Measurements from ENCODE around the gene NLRP12. TPM values are rescaled to one million over a fixed set of nuclear protein-coding genes. Genes with fewer than 3 reads are reported as not detected.

Gene NLRP12
- total RNA-seq, result 0.32 TPM in 1 of 2 replicates, not detected in the other

GRCh38 chr19:53824134-53824611 lies at the start of gene NLRP12:
Gene NLRP12 (minus strand): TSS chr19:53824314. CDS start chr19:53824174, 140 bp downstream.

GRCh38 chr19:53867225-53868090 lies 43.3 kb upstream of the NLRP12 start, which contains the start of gene MYADM:
Gene MYADM (plus strand): TSS chr19:53867883. CDS start chr19:53873530, 5,647 bp downstream.

Other genes starting within 250 kb of the NLRP12 start
- gene DPRX, start 192.3 kb downstream of the NLRP12 start, total RNA-seq, result not detected in 2 replicates
- 107 and 148 TPM in 2 replicates for gene MYADM, start 43.6 kb upstream of the NLRP12 start, total RNA-seq
- 0.49 TPM in 1 of 2 replicates, not detected in the other for gene PRKCG, start 57.9 kb upstream of the NLRP12 start, total RNA-seq
- gene CACNG7, start 85.0 kb upstream of the NLRP12 start, total RNA-seq, result 6.3 and 11.3 TPM in 2 replicates
- 0.72 and 0.97 TPM in 2 replicates for gene CACNG8, start 138.6 kb upstream of the NLRP12 start, total RNA-seq
- 0.16 and 0.72 TPM in 2 replicates for gene CACNG6, start 167.3 kb upstream of the NLRP12 start, total RNA-seq
- not detected in 2 replicates for gene VSTM1, start 239.6 kb upstream of the NLRP12 start, total RNA-seq